Measurements from ENCODE around the gene INF2. TPM values are rescaled to one million over a fixed set of nuclear protein-coding genes. Genes with fewer than 3 reads are reported as not detected.

Gene INF2
- total RNA-seq, 5 donors from 2014 or later (not counting 1 experiment from before 2014, with no cell fraction given) = 72.7 to 128 (median 83.7) TPM

DNA sequence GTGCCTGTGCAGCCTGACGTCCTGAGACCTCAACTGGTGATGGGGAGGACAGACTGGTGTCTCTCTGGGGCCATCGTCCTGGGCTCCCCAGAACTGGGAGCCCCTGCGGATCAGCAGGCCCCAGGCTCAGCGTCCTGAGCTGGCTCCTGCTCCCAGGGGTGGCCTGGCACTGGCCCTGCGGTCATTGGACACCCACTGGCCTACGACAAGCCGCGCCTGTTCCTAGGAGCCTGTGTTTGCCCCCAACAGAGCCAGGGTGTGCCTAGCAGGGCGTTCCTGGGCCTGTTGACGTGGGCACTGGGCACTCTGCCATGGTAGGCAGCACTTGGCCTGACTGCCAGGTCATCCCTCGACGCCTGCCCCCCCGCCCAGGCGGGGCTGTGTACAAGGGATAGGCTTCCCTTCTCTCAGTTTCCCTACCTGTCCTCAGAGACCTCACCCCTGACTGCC, 43.0 kb downstream of the INF2 start:
- Histone ChIP-seq H3K4me1 (ENCODE audit: control insufficient read depth in 1 of 2, extremely low read depth in 1 of 2, insufficient read depth in 2 of 2, low read length in 2 of 2) (no peaks in the 10 kb centered on the region), H3K27me3 (replicated peaks in 1 of 2; ENCODE audit: control insufficient read depth in 2 of 2, extremely low read depth in 1 of 2, insufficient read depth in 2 of 2, low read length in 1 of 2) (peaks cover 0 to 21% of the 10 kb centered on the region in 2 experiments), H3K27ac (ENCODE audit: low read length) (no peak overlapping the region), H3K4me3 (ENCODE audit: control insufficient read depth in 1 of 2, extremely low read depth in 1 of 2, low read length in 1 of 2) (no peak overlapping the region), H3K9me3 (no peaks in the 10 kb centered on the region), H3K36me3 (ENCODE audit: control insufficient read depth in 2 of 2, extremely low read depth in 1 of 2, insufficient read depth in 1 of 2, low read length in 1 of 2) (no peaks in the 10 kb centered on the region)
- WGBS (ENCODE audit: insufficient coverage) = 71% methylated on average over 12 of the region's 14 CpGs
- no peaks in the 10 kb centered on the region for H3K27me3 Mint-ChIP-seq
- POLR2A ChIA-PET = no interaction called here
- H3K36me3 Mint-ChIP-seq = no peaks in the 10 kb centered on the region
- no peak overlapping the region for H3K4me3 Mint-ChIP-seq
- CTCF ChIA-PET = no interaction called here
- H3K9me3 Mint-ChIP-seq = no peaks in the 10 kb centered on the region
- no peak for DNase-seq
- H3K27ac Mint-ChIP-seq = no peak overlapping the region
- H3K4me1 Mint-ChIP-seq = no peaks in the 10 kb centered on the region
- no peak for ATAC-seq (replicated peaks in 1 of 4)

DNA sequence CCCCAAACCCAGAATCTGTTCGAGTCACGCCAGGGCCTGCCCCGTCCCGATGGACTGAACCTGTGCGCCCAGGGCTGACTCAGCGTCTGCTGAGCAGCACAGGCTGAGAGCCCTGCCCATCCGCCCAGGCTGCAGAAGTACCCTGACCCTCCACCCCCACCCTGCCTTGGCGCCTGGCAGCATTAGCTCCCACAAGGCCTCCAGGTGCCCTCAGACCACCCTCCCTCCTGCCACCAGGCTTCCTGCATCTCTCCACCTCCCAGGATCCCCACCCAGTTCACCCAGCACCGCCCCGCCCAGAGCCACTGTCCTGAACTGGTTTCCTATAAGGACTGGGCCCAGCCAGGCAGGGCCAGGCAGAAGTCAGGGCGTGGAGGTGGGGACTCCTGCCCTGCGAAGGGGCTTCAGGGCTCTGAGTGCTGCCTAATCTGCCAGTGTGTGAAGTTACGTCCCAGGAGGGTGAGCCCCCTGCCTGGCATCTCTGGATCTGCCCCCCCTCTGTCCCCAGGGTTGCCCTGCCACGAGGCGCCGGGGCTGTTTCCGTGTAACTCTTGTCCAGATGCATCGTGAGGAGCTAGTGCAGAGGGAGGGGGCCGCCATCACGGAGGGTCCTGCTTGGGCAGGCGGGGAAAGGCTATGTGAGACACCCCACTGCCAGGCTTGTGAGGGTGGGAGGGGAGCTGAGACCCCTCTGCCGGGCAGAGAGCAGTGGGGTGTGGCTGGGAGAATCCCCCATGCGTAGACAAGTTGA, 43.7 kb downstream of the INF2 start:
- DNase-seq (no peak), ATAC-seq (replicated peaks in 1 of 4) (no peak)
- POLR2A ChIA-PET = no interaction called here
- Histone ChIP-seq H3K4me3 (ENCODE audit: control insufficient read depth in 1 of 2, extremely low read depth in 1 of 2, low read length in 1 of 2) (no peak overlapping the region), H3K9me3 (no peaks in the 10 kb centered on the region), H3K27me3 (replicated peaks in 1 of 2; ENCODE audit: control insufficient read depth in 2 of 2, extremely low read depth in 1 of 2, insufficient read depth in 2 of 2, low read length in 1 of 2) (peaks cover 0 to 21% of the 10 kb centered on the region in 2 experiments), H3K4me1 (ENCODE audit: control insufficient read depth in 1 of 2, extremely low read depth in 1 of 2, insufficient read depth in 2 of 2, low read length in 2 of 2) (no peaks in the 10 kb centered on the region), H3K36me3 (ENCODE audit: control insufficient read depth in 2 of 2, extremely low read depth in 1 of 2, insufficient read depth in 1 of 2, low read length in 1 of 2) (no peaks in the 10 kb centered on the region), H3K27ac (ENCODE audit: low read length) (no peak overlapping the region)
- H3K27me3 Mint-ChIP-seq = no peaks in the 10 kb centered on the region
- no peaks in the 10 kb centered on the region for H3K36me3 Mint-ChIP-seq
- no peaks in the 10 kb centered on the region for H3K4me1 Mint-ChIP-seq
- CTCF ChIA-PET = no interaction called here
- no peak overlapping the region for H3K27ac Mint-ChIP-seq
- H3K4me3 Mint-ChIP-seq = no peak overlapping the region
- 85% methylated on average over 23 of the region's 23 CpGs for WGBS (ENCODE audit: insufficient coverage)
- H3K9me3 Mint-ChIP-seq = no peaks in the 10 kb centered on the region

DNA sequence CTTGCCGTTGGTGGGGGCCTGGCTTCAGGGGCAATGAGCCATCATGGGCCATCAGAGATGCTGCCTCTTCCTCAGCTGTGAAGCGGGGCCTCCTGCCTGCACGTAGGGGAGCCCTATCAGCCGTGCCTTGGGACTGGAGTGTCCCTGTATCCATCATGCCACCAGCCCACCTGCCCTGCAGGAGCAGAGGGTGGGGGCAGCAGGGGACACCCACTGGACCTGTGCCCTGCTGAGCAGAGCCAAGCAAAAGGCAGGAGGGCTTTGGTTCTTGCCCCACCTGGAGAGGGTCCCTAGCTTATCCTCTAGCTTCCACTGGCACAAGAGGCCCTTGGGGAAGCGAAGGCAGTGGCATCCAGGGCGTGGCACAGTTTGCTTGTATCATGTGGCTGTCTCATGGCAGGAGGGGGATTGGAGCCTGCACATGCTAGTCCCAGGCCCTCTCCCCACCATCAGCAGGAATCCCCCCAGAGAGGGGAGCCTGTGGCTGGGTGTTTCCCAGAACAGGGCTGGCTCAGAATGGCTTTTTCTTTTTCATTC, 44.7 kb downstream of the INF2 start:
- Mint-ChIP-seq H3K36me3 (no peaks in the 10 kb centered on the region), H3K9me3 (no peaks in the 10 kb centered on the region), H3K4me1 (no peaks in the 10 kb centered on the region), H3K27me3 (no peaks in the 10 kb centered on the region), H3K4me3 (no peak overlapping the region), H3K27ac (no peak overlapping the region)
- no peaks in the 10 kb centered on the region for H3K9me3 ChIP-seq
- peaks cover 0 to 29% of the 10 kb centered on the region in 2 experiments for H3K27me3 ChIP-seq (replicated peaks in 1 of 2; ENCODE audit: control insufficient read depth in 2 of 2, extremely low read depth in 1 of 2, insufficient read depth in 2 of 2, low read length in 1 of 2)
- POLR2A ChIA-PET = no interaction called here
- no peaks in the 10 kb centered on the region for H3K36me3 ChIP-seq (ENCODE audit: control insufficient read depth in 2 of 2, extremely low read depth in 1 of 2, insufficient read depth in 1 of 2, low read length in 1 of 2)
- no peaks in the 10 kb centered on the region for H3K4me1 ChIP-seq (ENCODE audit: control insufficient read depth in 1 of 2, extremely low read depth in 1 of 2, insufficient read depth in 2 of 2, low read length in 2 of 2)
- CTCF ChIA-PET = no interaction called here
- H3K27ac ChIP-seq (ENCODE audit: low read length) = no peak overlapping the region
- WGBS (ENCODE audit: insufficient coverage) = 92% methylated on average over 4 of the region's 6 CpGs
- ATAC-seq (replicated peaks in 1 of 4) (peak in 1 of 4 experiments; percentile 12), DNase-seq (no peak)
- H3K4me3 ChIP-seq (ENCODE audit: control insufficient read depth in 1 of 2, extremely low read depth in 1 of 2, low read length in 1 of 2) = no peak overlapping the region

DNA sequence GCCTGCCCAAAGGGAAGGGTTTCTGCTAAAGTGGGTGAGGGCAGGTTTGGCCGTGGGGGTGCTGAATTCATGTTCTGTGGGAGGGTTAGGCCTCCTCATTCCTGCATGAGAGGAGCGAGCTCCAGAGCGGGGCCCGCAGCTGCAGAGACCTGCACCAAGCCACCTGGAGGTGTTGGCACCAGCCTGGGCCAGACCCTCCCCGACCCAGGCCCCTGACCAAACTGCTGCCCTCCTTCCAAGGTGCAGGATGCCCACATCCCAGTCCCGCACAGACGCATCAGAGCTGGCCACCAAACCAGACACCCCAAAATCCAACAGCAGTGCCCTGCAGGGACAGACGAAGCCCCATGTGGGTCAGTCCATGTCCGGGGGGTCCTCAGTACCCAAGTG, 45.2 kb downstream of the INF2 start:
- H3K4me3 ChIP-seq (ENCODE audit: control insufficient read depth in 1 of 2, extremely low read depth in 1 of 2, low read length in 1 of 2) = no peak overlapping the region
- H3K36me3 Mint-ChIP-seq = no peaks in the 10 kb centered on the region
- H3K4me3 Mint-ChIP-seq = no peak overlapping the region
- ChIA-PET POLR2A (no interaction called here), CTCF (no interaction called here)
- H3K4me1 ChIP-seq (ENCODE audit: control insufficient read depth in 1 of 2, extremely low read depth in 1 of 2, insufficient read depth in 2 of 2, low read length in 2 of 2) = no peaks in the 10 kb centered on the region
- H3K27me3 Mint-ChIP-seq = no peaks in the 10 kb centered on the region
- no peaks in the 10 kb centered on the region for H3K4me1 Mint-ChIP-seq
- no peaks in the 10 kb centered on the region for H3K36me3 ChIP-seq (ENCODE audit: control insufficient read depth in 2 of 2, extremely low read depth in 1 of 2, insufficient read depth in 1 of 2, low read length in 1 of 2)
- no peaks in the 10 kb centered on the region for H3K9me3 ChIP-seq
- no peak overlapping the region for H3K27ac Mint-ChIP-seq
- 85% methylated on average over 9 of the region's 9 CpGs for WGBS (ENCODE audit: insufficient coverage)
- H3K27ac ChIP-seq (ENCODE audit: low read length) = no peak overlapping the region
- H3K9me3 Mint-ChIP-seq = no peaks in the 10 kb centered on the region
- DNase-seq (no peak), ATAC-seq (replicated peaks in 1 of 4) (no peak)
- peaks cover 0 to 32% of the 10 kb centered on the region in 2 experiments for H3K27me3 ChIP-seq (replicated peaks in 1 of 2; ENCODE audit: control insufficient read depth in 2 of 2, extremely low read depth in 1 of 2, insufficient read depth in 2 of 2, low read length in 1 of 2)

DNA sequence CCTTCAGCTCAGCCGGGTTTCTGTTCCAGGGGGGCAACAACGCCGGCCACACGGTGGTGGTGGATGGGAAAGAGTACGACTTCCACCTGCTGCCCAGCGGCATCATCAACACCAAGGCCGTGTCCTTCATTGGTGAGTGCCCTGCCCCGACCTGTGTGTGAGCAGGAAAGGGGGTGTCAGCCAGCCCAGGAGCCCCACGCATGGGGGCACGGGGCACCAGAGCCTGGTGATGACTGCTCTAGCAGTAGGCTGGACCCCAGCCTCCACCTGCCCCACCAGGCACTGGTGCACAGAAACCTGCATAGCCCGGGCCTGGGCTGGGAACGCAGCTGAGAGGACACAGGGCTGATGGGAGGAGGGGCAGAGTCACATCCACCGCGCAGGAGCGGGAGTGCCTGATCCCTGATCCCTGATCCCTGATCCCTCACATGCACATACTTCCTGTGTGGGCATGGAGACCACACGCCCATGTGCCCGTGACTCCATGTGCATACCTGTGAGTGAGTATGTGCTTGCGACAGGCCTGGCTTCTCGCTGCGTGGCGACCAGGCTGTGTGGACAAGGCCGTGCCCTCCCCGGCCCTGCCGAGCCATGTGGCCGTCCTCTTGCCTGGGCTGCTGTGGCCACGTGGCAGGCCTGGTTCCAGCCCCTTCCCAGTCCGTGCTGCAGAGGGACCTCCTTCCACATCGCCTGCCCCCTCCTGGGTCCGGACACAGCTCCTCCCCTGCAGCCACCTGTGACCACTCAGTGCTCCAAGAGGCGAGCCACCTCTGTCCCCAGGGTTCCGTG, 45.8 kb downstream of the INF2 start:
- no peaks in the 10 kb centered on the region for H3K9me3 Mint-ChIP-seq
- H3K4me3 Mint-ChIP-seq = no peak overlapping the region
- no peaks in the 10 kb centered on the region for H3K27me3 Mint-ChIP-seq
- no peaks in the 10 kb centered on the region for H3K4me1 ChIP-seq (ENCODE audit: control insufficient read depth in 1 of 2, extremely low read depth in 1 of 2, insufficient read depth in 2 of 2, low read length in 2 of 2)
- POLR2A ChIA-PET = no interaction called here
- no peak overlapping the region for H3K27ac Mint-ChIP-seq
- H3K4me1 Mint-ChIP-seq = no peaks in the 10 kb centered on the region
- H3K27ac ChIP-seq (ENCODE audit: low read length) = no peak overlapping the region
- DNase-seq (no peak), ATAC-seq (replicated peaks in 1 of 4) (no peak)
- CTCF ChIA-PET = no interaction called here
- no peak overlapping the region for H3K4me3 ChIP-seq (ENCODE audit: control insufficient read depth in 1 of 2, extremely low read depth in 1 of 2, low read length in 1 of 2)
- no peaks in the 10 kb centered on the region for H3K36me3 ChIP-seq (ENCODE audit: control insufficient read depth in 2 of 2, extremely low read depth in 1 of 2, insufficient read depth in 1 of 2, low read length in 1 of 2)
- 86% methylated on average over 26 of the region's 31 CpGs for WGBS (ENCODE audit: insufficient coverage)
- H3K36me3 Mint-ChIP-seq = no peaks in the 10 kb centered on the region
- no peaks in the 10 kb centered on the region for H3K9me3 ChIP-seq
- H3K27me3 ChIP-seq (replicated peaks in 1 of 2; ENCODE audit: control insufficient read depth in 2 of 2, extremely low read depth in 1 of 2, insufficient read depth in 2 of 2, low read length in 1 of 2) = peaks cover 0 to 33% of the 10 kb centered on the region in 2 experiments

DNA sequence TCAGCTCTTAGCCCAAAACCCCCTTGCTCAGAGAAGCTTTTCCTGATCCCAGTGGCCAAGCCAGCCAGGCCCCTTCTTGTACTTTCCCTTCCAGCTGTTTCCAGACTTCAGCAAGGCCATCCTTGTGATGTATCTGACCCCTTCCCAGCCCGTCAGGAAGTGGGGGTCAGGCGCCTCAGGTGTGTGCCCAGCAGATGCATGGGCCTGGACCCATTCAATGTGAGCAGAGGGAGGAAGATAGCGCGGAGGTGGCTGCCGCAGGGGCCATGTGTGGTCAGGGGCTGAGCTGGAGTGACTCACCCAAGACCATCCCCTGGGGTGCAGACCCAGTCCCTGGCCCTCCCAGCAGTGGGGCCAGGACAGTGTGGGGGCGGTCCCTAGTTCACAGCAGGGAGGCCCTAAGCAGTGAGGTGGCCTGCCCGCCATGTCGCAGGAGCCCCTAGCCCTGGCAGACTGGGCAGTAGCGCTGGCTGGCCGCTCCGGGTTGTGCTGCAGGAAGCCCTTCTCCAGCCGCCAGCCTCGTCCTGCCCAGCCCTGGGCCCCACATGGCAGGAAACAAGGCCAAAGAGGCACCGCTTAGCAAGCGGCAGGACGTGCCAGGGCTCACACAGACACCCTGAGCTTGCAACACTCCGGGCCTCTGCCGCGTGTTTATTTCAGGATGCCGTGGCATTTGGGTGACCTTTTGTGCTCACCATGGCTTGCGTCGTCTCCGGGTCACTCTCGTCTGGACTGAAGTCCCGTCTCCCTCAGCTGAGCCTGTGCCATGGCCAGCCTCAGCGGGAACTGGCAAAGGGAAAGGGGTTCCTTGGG, 46.6 kb downstream of the INF2 start:
- Mint-ChIP-seq H3K27ac (no peak overlapping the region), H3K4me3 (no peak overlapping the region), H3K27me3 (no peaks in the 10 kb centered on the region), H3K9me3 (no peaks in the 10 kb centered on the region), H3K36me3 (no peaks in the 10 kb centered on the region), H3K4me1 (no peaks in the 10 kb centered on the region)
- DNase-seq (no peak), ATAC-seq (replicated peaks in 1 of 4) (no peak)
- Histone ChIP-seq H3K4me1 (ENCODE audit: control insufficient read depth in 1 of 2, extremely low read depth in 1 of 2, insufficient read depth in 2 of 2, low read length in 2 of 2) (no peaks in the 10 kb centered on the region), H3K36me3 (ENCODE audit: control insufficient read depth in 2 of 2, extremely low read depth in 1 of 2, insufficient read depth in 1 of 2, low read length in 1 of 2) (no peaks in the 10 kb centered on the region), H3K27me3 (replicated peaks in 1 of 2; ENCODE audit: control insufficient read depth in 2 of 2, extremely low read depth in 1 of 2, insufficient read depth in 2 of 2, low read length in 1 of 2) (peaks cover 0 to 33% of the 10 kb centered on the region in 2 experiments), H3K4me3 (ENCODE audit: control insufficient read depth in 1 of 2, extremely low read depth in 1 of 2, low read length in 1 of 2) (no peak overlapping the region), H3K27ac (ENCODE audit: low read length) (no peak overlapping the region), H3K9me3 (no peaks in the 10 kb centered on the region)
- ChIA-PET CTCF (no interaction called here), POLR2A (no interaction called here)
- 66% methylated on average over 19 of the region's 26 CpGs for WGBS (ENCODE audit: insufficient coverage)
